ENCODE results near the gene CBARP.

The CBARP gene

GRCh38 chr19:1199531-1199930, 38.3 kb downstream of the CBARP start:
- no peak for TF ChIP-seq CTCF (conservative IDR thresholded peaks at IDR 0.05; ENCODE audit: control insufficient read depth, insufficient read depth, low read depth, low read length)
- no peak overlapping the region for H3K4me3 ChIP-seq (ENCODE audit: control insufficient read depth, low read depth, low read length)
- DNase-seq (ENCODE audit: low read depth), result no peak

- no peak overlapping the region for H3K4me3 ChIP-seq (ENCODE audit: control insufficient read depth, low read depth, low read length)
- no peak for DNase-seq (ENCODE audit: low read depth)
- TF ChIP-seq CTCF (conservative IDR thresholded peaks at IDR 0.05; ENCODE audit: control insufficient read depth, insufficient read depth, low read depth, low read length), result no peak
Measured at GRCh38 chr19:1189419-1189818, 48.4 kb downstream of the CBARP start.

- H3K4me3 ChIP-seq (ENCODE audit: control insufficient read depth, low read depth, low read length), result no peak overlapping the region
- DNase-seq (ENCODE audit: low read depth), result no peak
- TF ChIP-seq CTCF (conservative IDR thresholded peaks at IDR 0.05; ENCODE audit: control insufficient read depth, insufficient read depth, low read depth, low read length), result no peak
Measured at GRCh38 chr19:1183543-1184172, 54.1 kb downstream of the CBARP start.

- TF ChIP-seq CTCF (conservative IDR thresholded peaks at IDR 0.05; ENCODE audit: control insufficient read depth, insufficient read depth, low read depth, low read length), result no peak
- no peak for DNase-seq (ENCODE audit: low read depth)
- no peak overlapping the region for H3K4me3 ChIP-seq (ENCODE audit: control insufficient read depth, low read depth, low read length)
Measured at GRCh38 chr19:1182727-1183126, 55.1 kb downstream of the CBARP start.

- no peak for TF ChIP-seq CTCF (conservative IDR thresholded peaks at IDR 0.05; ENCODE audit: control insufficient read depth, insufficient read depth, low read depth, low read length)
- no peak overlapping the region for H3K4me3 ChIP-seq (ENCODE audit: control insufficient read depth, low read depth, low read length)
- DNase-seq (ENCODE audit: low read depth), result no peak
Measured at GRCh38 chr19:1182068-1182467, 55.7 kb downstream of the CBARP start.

- TF ChIP-seq CTCF (conservative IDR thresholded peaks at IDR 0.05; ENCODE audit: control insufficient read depth, insufficient read depth, low read depth, low read length), result no peak
- no peak for DNase-seq (ENCODE audit: low read depth)
- no peak overlapping the region for H3K4me3 ChIP-seq (ENCODE audit: control insufficient read depth, low read depth, low read length)
Measured at GRCh38 chr19:1181606-1182005, 56.2 kb downstream of the CBARP start.

All from fibroblast of mammary gland (primary cell).